GM12865 (cell line): ENCODE measurements around the gene TRH.

ENCODE experiments used
- DNase-seq: peaks from one replicate; pipeline ENCODE4 v3.0.0; 2010; ENCODE audit warnings: low read depth
- H3K4me3 ChIP-seq: 2 replicates; pipeline ENCODE4 v1.5.1; 2011; ENCODE audit warnings: mild to moderate bottlenecking, low read depth, low read length, control low read depth
- CTCF ChIP-seq: IDR thresholded peaks from 2 replicates; pipeline ENCODE4 v1.5.1; 2011; ENCODE audit warnings: low read length, control low read depth, low read depth, inconsistent platforms; ENCODE audit not compliant: insufficient read depth; ENCODE audit errors: missing control alignments

The TRH gene

GRCh38 chr3:129961141-129961541 lies 13.4 kb upstream of the TRH start:
- no peak for DNase-seq
- TF ChIP-seq CTCF: no peak

GRCh38 chr3:129962600-129962999 lies 11.9 kb upstream of the TRH start:
- H3K4me3 ChIP-seq: no peak overlapping the region
- no peak for TF ChIP-seq CTCF
- no peak for DNase-seq

More at GRCh38 chr3:129961141-129961541, 13.4 kb upstream of the TRH start:
- H3K4me3 ChIP-seq: no peak overlapping the region

- no peak for TF ChIP-seq CTCF
- DNase-seq: no peak
- H3K4me3 ChIP-seq: no peak overlapping the region
These were observed 8.6 kb upstream of the TRH start for GRCh38 chr3:129965937-129966336.

GRCh38 chr3:129966876-129967275 lies 7.6 kb upstream of the TRH start:
- no peak overlapping the region for H3K4me3 ChIP-seq
- no peak for TF ChIP-seq CTCF

GRCh38 chr3:129967761-129968160 lies 6.8 kb upstream of the TRH start:
- no peak overlapping the region for H3K4me3 ChIP-seq
- TF ChIP-seq CTCF: no peak

More at GRCh38 chr3:129966876-129967275, 7.6 kb upstream of the TRH start:
- no peak for DNase-seq

GRCh38 chr3:129971351-129972052 lies 3.0 kb upstream of the TRH start:
- DNase-seq: no peak
- H3K4me3 ChIP-seq: no peak overlapping the region
- TF ChIP-seq CTCF: no peak

More at GRCh38 chr3:129967761-129968160, 6.8 kb upstream of the TRH start:
- DNase-seq: no peak

- no peak for DNase-seq
- TF ChIP-seq CTCF: no peak
- no peak overlapping the region for H3K4me3 ChIP-seq
These were observed 2.2 kb upstream of the TRH start for GRCh38 chr3:129972301-129972700.
